Measurements from ENCODE around the gene DEPP1. TPM values are rescaled to one million over a fixed set of nuclear protein-coding genes. Genes with fewer than 3 reads are reported as not detected.

DEPP1 gene
- total RNA-seq, 4 donors from 2014 or later: 48.3 to 428 (median 103) TPM

- no peaks in the 10 kb centered on the region for H3K9me3 ChIP-seq
- H3K4me1 ChIP-seq: peaks cover 0 to 94% (median 49%) of the 10 kb centered on the region in 3 donors
- no peaks in the 10 kb centered on the region for H3K36me3 ChIP-seq
- peak overlapping the region; percentile 9 to 94 (median 78) for H3K27ac ChIP-seq
- 64 to 65% methylated on average over 4 to 10 of the region's 15 CpGs for WGBS, 2 donors (ENCODE audit: low coverage in 1 of 2)
- no peaks in the 10 kb centered on the region for H3K27me3 ChIP-seq
- peak; percentile 63 for TF ChIP-seq POLR2AphosphoS5 (IDR thresholded peaks at IDR 0.05)
- TF ChIP-seq POLR2A (IDR thresholded peaks at IDR 0.05): no peak
- H3K4me3 ChIP-seq: peak overlapping the region in 1 of 2 donors; percentile 82
- peak; percentile 2 for ATAC-seq
Measured at GRCh38 chr10:44963772-44964633, 14.6 kb downstream of the DEPP1 start.

- Histone ChIP-seq H3K27me3 (no peaks in the 10 kb centered on the region), H3K4me1 (peaks cover 0 to 94% (median 47%) of the 10 kb centered on the region in 3 donors), H3K36me3 (no peaks in the 10 kb centered on the region), H3K27ac (peak overlapping the region in 3 of 4 donors; percentile 63 to 94 (median 94)), H3K9me3 (no peaks in the 10 kb centered on the region), H3K4me3 (peak overlapping the region in 1 of 2 donors; percentile 82)
- TF ChIP-seq EP300 (IDR thresholded peaks at IDR 0.05) (no peak), CTCF (IDR thresholded peaks at IDR 0.05) (peak in 3 of 4 experiments; percentile 17 to 30 (median 21))
- 70 to 86% methylated on average over 4 to 10 of the region's 19 CpGs for WGBS, 2 donors (ENCODE audit: low coverage in 1 of 2)
- no peak for ATAC-seq
Measured at GRCh38 chr10:44962870-44963738, 15.5 kb downstream of the DEPP1 start.

- peak overlapping the region in 3 of 4 donors; percentile 63 to 94 (median 94) for H3K27ac ChIP-seq
- H3K4me3 ChIP-seq: peak overlapping the region in 1 of 2 donors; percentile 82
- no peaks in the 10 kb centered on the region for H3K36me3 ChIP-seq
- no peaks in the 10 kb centered on the region for H3K9me3 ChIP-seq
- no peaks in the 10 kb centered on the region for H3K27me3 ChIP-seq
- ATAC-seq: no peak
- 61% methylated on average over 3 of the region's 11 CpGs; no CpG with 5 or more reads in 1 of the 2 donors for WGBS, 2 donors (ENCODE audit: low coverage in 1 of 2)
- TF ChIP-seq CTCF (IDR thresholded peaks at IDR 0.05) (no peak), POLR2A (IDR thresholded peaks at IDR 0.05) (no peak), POLR2AphosphoS5 (IDR thresholded peaks at IDR 0.05) (no peak), EP300 (IDR thresholded peaks at IDR 0.05) (no peak)
- H3K4me1 ChIP-seq: peaks cover 0 to 94% (median 45%) of the 10 kb centered on the region in 3 donors
Measured at GRCh38 chr10:44961931-44962750, 16.5 kb downstream of the DEPP1 start.

- H3K4me1 ChIP-seq: peaks cover 0 to 91% (median 36%) of the 10 kb centered on the region in 3 donors
- no peaks in the 10 kb centered on the region for H3K9me3 ChIP-seq
- 76 to 83% methylated on average over 3 to 4 of the region's 4 CpGs for WGBS, 2 donors (ENCODE audit: low coverage in 1 of 2)
- TF ChIP-seq POLR2AphosphoS5 (IDR thresholded peaks at IDR 0.05): no peak
- no peak for TF ChIP-seq EP300 (IDR thresholded peaks at IDR 0.05)
- TF ChIP-seq CTCF (IDR thresholded peaks at IDR 0.05): no peak
- TF ChIP-seq POLR2A (IDR thresholded peaks at IDR 0.05): no peak
- peak overlapping the region in 3 of 4 donors; percentile 89 to 94 (median 94) for H3K27ac ChIP-seq
- H3K4me3 ChIP-seq: peak overlapping the region; percentile 61 to 82
- H3K27me3 ChIP-seq: no peaks in the 10 kb centered on the region
- H3K36me3 ChIP-seq: peaks cover 0 to 6% of the 10 kb centered on the region in 2 donors
- ATAC-seq: no peak
Measured at GRCh38 chr10:44961230-44961571, 17.4 kb downstream of the DEPP1 start.
